Measurements from ENCODE around the gene STX2.
A peak's percentile ranks its signal among the peaks of the same experiment; 100 is the strongest.

DNA sequence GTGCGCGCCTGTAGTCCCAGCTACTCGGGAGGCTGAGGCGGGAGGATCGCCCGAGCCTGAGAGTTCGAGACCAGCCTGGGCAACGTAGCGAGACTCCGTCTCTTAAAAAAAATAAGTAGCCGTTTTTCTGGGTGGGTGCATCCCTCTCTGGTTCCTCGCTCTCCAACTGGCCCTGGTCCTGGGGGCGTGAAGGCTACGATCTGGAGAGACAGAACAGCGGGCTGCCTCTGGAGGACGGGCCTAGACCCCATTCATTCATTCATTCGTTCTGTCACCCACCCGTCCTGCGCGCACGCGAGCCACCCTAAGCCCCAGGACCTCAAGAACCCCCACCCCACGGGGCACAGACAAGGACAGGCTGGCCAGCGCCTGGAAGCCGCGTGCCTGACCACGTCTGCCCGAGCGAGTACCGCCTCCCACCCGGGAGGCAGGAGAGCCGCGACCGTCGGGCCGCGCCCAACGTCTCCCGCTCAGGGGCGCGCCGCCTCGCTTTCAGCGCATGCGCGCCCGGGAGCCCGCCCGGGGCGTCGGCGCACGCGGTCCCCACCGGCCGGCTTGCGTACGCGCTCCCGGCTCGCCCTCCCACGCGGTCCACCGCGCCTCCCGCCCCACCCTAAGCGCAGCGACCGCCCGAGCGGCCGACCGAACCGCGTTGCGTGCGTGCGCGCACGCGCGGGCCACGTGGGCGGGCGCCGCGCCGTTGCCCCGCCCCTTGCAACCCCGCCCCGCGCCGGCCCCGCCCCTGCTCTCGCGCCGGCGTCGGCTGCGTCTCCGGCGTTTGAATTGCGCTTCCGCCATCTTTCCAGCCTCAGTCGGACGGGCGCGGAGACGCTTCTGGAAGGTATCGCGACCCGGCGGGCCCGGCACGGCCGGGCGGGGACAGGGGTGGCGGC, 32.5 kb upstream of the STX2 start, which contains the start of gene RAN:
- TF ChIP-seq POLR2A (IDR thresholded peaks at IDR 0.05) = peak in 3 of 4 donors; percentile 42 to 60 (median 46)
- TF ChIP-seq CTCF (IDR thresholded peaks at IDR 0.05) = no peak
